Skeletal muscle satellite cell (primary cell): ENCODE data around the gene ENAH.

Experiments
- H3K27me3 ChIP-seq: 2 replicates; pipeline ENCODE4 v1.7.0; 2013; ENCODE audit warnings: low read length; ENCODE audit not compliant: control insufficient read depth, insufficient read depth
- H3K36me3 ChIP-seq: 2 replicates; pipeline ENCODE4 v1.7.0; 2013; ENCODE audit warnings: mild to moderate bottlenecking, control low read depth, low read length; ENCODE audit not compliant: insufficient read depth
- H3K4me1 ChIP-seq: 2 replicates; pipeline ENCODE4 v1.7.0; 2013; ENCODE audit warnings: low read length; ENCODE audit not compliant: control insufficient read depth, insufficient read depth
- H3K4me2 ChIP-seq: 2 replicates; pipeline ENCODE4 v1.7.0; 2013; ENCODE audit warnings: mild to moderate bottlenecking, low read length
- H3K4me3 ChIP-seq: 2 replicates; pipeline ENCODE4 v1.7.0; 2013; ENCODE audit warnings: low read length
- H3K9ac ChIP-seq: 2 replicates; pipeline ENCODE4 v1.7.0; 2013; ENCODE audit warnings: mild to moderate bottlenecking, low read depth, low read length, moderate library complexity
- H3K9me3 ChIP-seq: replicated peaks from 2 replicates; pipeline ENCODE4 v1.7.0; 2013; ENCODE audit warnings: mild to moderate bottlenecking, control low read depth, low read length

Gene ENAH

GRCh38 chr1:225613006-225613405, 39.9 kb downstream of the ENAH start:
- H3K4me2 ChIP-seq, result no peak overlapping the region
- H3K9me3 ChIP-seq, result no peaks in the 10 kb centered on the region
- no peaks in the 10 kb centered on the region for H3K27me3 ChIP-seq
- no peak overlapping the region for H3K9ac ChIP-seq
- H3K36me3 ChIP-seq, result no peaks in the 10 kb centered on the region
- peaks cover 31% of the 10 kb centered on the region for H3K4me1 ChIP-seq
- no peak overlapping the region for H3K4me3 ChIP-seq

- Histone ChIP-seq H3K27me3 (no peaks in the 10 kb centered on the region), H3K4me1 (peaks cover 30% of the 10 kb centered on the region), H3K9me3 (no peaks in the 10 kb centered on the region), H3K36me3 (no peaks in the 10 kb centered on the region), H3K4me3 (no peak overlapping the region), H3K4me2 (no peak overlapping the region), H3K9ac (no peak overlapping the region)
Observed at GRCh38 chr1:225612287-225612686, 40.6 kb downstream of the ENAH start.

- H3K4me1 ChIP-seq, result peaks cover 33% of the 10 kb centered on the region
- H3K36me3 ChIP-seq, result no peaks in the 10 kb centered on the region
- H3K4me3 ChIP-seq, result no peak overlapping the region
- no peaks in the 10 kb centered on the region for H3K27me3 ChIP-seq
- no peaks in the 10 kb centered on the region for H3K9me3 ChIP-seq
- H3K4me2 ChIP-seq, result no peak overlapping the region
- no peak overlapping the region for H3K9ac ChIP-seq
Observed at GRCh38 chr1:225611537-225612223, 41.2 kb downstream of the ENAH start.

GRCh38 chr1:225610539-225610938, 42.4 kb downstream of the ENAH start:
- no peaks in the 10 kb centered on the region for H3K36me3 ChIP-seq
- H3K9ac ChIP-seq, result no peak overlapping the region
- H3K27me3 ChIP-seq, result no peaks in the 10 kb centered on the region
- H3K9me3 ChIP-seq, result no peaks in the 10 kb centered on the region
- H3K4me2 ChIP-seq, result peak overlapping the region; percentile 31
- H3K4me3 ChIP-seq, result no peak overlapping the region
- peaks cover 33% of the 10 kb centered on the region for H3K4me1 ChIP-seq

- Histone ChIP-seq H3K4me2 (no peak overlapping the region), H3K9me3 (no peaks in the 10 kb centered on the region), H3K27me3 (no peaks in the 10 kb centered on the region), H3K36me3 (no peaks in the 10 kb centered on the region), H3K9ac (no peak overlapping the region), H3K4me1 (peaks cover 44% of the 10 kb centered on the region), H3K4me3 (no peak overlapping the region)
Observed at GRCh38 chr1:225608014-225608796, 44.7 kb downstream of the ENAH start.

- peaks cover 51% of the 10 kb centered on the region for H3K4me1 ChIP-seq
- no peaks in the 10 kb centered on the region for H3K27me3 ChIP-seq
- no peak overlapping the region for H3K4me3 ChIP-seq
- H3K36me3 ChIP-seq, result no peaks in the 10 kb centered on the region
- peak overlapping the region; percentile 19 for H3K4me2 ChIP-seq
- H3K9ac ChIP-seq, result no peak overlapping the region
- no peaks in the 10 kb centered on the region for H3K9me3 ChIP-seq
Observed at GRCh38 chr1:225607355-225607754, 45.6 kb downstream of the ENAH start.

GRCh38 chr1:225603538-225604354, 49.2 kb downstream of the ENAH start:
- H3K4me3 ChIP-seq, result peak overlapping the region; percentile 2

GRCh38 chr1:225602590-225603206, 50.2 kb downstream of the ENAH start:
- Histone ChIP-seq H3K27me3 (no peaks in the 10 kb centered on the region), H3K4me2 (peak overlapping the region; percentile 66), H3K4me3 (no peak overlapping the region), H3K36me3 (peaks cover 5% of the 10 kb centered on the region), H3K9ac (no peak overlapping the region), H3K9me3 (no peaks in the 10 kb centered on the region), H3K4me1 (peaks cover 40% of the 10 kb centered on the region)

More at GRCh38 chr1:225603538-225604354, 49.2 kb downstream of the ENAH start:
- H3K27me3 ChIP-seq, result no peaks in the 10 kb centered on the region
- H3K9ac ChIP-seq, result no peak overlapping the region
- peak overlapping the region; percentile 66 for H3K4me2 ChIP-seq
- peaks cover 5% of the 10 kb centered on the region for H3K36me3 ChIP-seq
- H3K9me3 ChIP-seq, result no peaks in the 10 kb centered on the region
- peaks cover 42% of the 10 kb centered on the region for H3K4me1 ChIP-seq

GRCh38 chr1:225601902-225602589, 50.9 kb downstream of the ENAH start:
- peak overlapping the region; percentile 66 for H3K4me2 ChIP-seq
- no peak overlapping the region for H3K4me3 ChIP-seq
- no peaks in the 10 kb centered on the region for H3K9me3 ChIP-seq
- H3K27me3 ChIP-seq, result no peaks in the 10 kb centered on the region
- no peak overlapping the region for H3K9ac ChIP-seq
- H3K36me3 ChIP-seq, result peaks cover 5% of the 10 kb centered on the region
- peaks cover 36% of the 10 kb centered on the region for H3K4me1 ChIP-seq

GRCh38 chr1:225598847-225599246, 54.1 kb downstream of the ENAH start:
- H3K9ac ChIP-seq, result no peak overlapping the region
- peaks cover 38% of the 10 kb centered on the region for H3K4me1 ChIP-seq
- no peaks in the 10 kb centered on the region for H3K27me3 ChIP-seq
- H3K36me3 ChIP-seq, result peaks cover 11% of the 10 kb centered on the region
- no peaks in the 10 kb centered on the region for H3K9me3 ChIP-seq
- H3K4me2 ChIP-seq, result no peak overlapping the region
- no peak overlapping the region for H3K4me3 ChIP-seq
